LNCaP clone FGC (cell line): ENCODE results near the gene ERFL.
"Not testable (repeated sequence)": the region's sequence is repeated elsewhere in the genome, so short reads cannot be mapped to it uniquely, and the experiment has no call there.

Experiments used
- DNase-seq: peaks from one replicate; pipeline ENCODE4 v3.0.0-alpha.2; 2011; ENCODE audit warnings: low read depth
- H3K4me3 ChIP-seq: 2 replicates; pipeline ENCODE4 v1.5.1; 2011; ENCODE audit warnings: mild to moderate bottlenecking, low read depth, low read length, control low read depth
- CTCF ChIP-seq: IDR thresholded peaks from 2 replicates; pipeline ENCODE4 v1.5.1; 2012; ENCODE audit warnings: mild to moderate bottlenecking; ENCODE audit not compliant: control insufficient read depth, insufficient read depth; ENCODE audit errors: extremely low read depth

Gene ERFL

GRCh38 chr19:41877916-41878905 lies 50.0 kb downstream of the ERFL start:
- no peak for DNase-seq
- no peak overlapping the region for H3K4me3 ChIP-seq
- TF ChIP-seq CTCF = no peak

DNA sequence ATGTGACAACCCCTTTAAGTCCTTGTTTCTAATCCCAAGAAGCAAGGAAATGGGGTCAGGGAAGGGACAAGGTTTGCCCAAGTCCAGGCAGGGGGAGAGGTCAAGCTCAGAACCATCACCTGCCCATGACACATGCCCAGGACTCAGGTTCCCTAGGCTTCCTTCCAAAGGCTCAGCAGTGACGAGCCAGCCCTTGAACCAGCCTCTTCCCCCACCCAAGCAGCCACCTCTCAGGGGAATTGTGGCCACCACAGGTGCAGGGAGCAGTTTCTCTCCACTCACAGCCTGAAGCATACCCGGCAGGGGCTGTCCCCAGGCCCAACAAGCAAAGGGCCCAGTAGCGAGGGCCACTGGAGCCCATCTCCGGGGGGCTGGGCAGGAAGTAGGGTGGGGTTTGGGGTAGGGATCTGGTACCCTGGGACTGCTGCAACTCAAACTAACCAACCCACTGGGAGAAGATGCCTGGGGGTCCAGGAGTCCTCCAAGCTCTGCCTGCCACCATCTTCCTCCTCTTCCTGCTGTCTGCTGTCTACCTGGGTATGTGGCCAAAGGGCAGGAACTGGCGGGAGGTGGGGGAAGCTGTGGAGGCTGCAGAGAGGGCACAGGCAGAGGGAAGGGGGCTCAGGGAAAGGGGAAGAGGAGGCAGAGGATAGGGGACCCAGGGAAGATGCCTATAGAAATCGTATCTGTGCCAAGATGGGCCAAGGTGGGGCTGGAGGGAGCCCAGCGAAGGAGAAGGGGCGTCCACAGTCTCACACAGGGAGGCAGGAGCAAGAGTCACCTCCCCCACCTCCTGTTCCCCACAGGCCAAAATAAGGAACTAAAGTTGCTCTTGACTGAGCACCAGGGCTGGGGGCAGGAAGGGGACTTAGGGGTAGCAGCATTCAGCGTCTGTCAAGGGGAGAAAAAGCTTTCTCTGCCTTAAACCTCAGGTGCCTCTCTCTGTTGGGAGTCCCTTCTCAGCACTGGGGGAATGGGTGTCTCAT lies 51.1 kb downstream of the ERFL start, which contains the start of gene CD79A:
Gene CD79A (plus strand): TSS at position 433 of the 986 bp plus-strand sequence. CDS start 26 bp downstream, at position 459.
- TF ChIP-seq CTCF = no peak
- no peak within 1 kb of the TSS for H3K4me3 ChIP-seq
- no peak for DNase-seq

DNA sequence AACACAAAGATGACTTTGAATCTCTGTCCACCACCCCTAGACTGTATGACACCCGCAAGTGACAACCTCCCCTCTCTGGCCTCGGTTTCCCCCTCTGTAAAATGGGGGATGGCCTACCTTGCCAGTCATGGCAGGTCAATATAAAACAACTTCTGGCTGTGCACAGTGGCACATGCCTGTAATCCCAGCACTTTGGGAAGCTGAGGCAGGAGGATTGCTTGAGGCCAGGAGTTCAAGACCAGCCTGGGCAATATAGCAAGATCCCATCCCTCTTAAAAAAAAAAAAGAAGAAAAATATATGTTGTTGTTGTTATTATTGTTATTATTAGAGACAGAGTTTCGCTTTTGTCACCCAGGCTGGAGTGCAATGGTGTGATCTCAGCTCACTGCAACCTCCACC lies 52.3 kb downstream of the ERFL start:
- not testable (repeated sequence) for H3K4me3 ChIP-seq, DNase-seq

DNA sequence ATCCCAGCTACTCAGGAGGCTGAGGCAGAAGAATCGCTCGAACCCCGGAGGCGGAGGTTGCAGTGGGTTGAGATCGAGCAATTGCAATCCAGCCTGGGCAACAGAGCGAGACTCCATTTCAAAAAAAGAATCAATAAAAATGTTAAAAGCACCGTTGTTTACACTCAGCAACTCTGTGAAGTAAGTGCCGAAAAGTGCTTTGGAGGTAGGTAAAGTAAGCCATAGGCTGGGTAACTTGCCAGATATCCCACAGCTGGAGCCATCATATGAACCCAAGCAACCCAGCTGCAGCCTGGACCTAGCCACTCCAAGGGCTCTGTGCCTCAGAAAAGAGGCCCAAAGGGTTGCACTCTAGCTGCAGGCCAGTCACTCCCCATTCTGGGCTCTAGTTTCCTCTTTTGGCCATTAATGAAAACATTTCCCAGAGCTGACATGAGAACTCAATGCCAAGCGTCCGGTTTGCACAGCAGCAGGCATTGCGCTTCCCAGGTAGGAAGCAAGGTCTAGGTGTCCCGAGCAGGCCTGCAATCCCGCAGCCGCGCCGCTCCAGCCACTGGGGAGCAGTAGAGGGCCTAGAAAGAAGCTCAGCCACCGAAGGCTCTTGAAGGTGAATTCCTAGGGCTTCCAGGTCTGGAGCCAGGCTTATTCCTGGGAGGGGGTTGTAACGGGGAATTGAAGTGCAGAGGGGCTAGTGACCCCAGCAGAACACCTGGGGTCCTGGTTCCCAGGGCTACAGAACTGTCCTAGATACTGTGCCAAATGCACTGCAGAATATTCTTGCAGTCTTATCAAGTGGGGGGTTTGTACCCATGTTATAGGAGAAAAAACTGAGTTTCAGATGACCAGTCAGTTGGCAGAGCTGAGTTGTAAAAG lies 55.2 kb downstream of the ERFL start:
- H3K4me3 ChIP-seq = no peak overlapping the region
- peak; percentile 73 for TF ChIP-seq CTCF
- peak; percentile 31 for DNase-seq

DNA sequence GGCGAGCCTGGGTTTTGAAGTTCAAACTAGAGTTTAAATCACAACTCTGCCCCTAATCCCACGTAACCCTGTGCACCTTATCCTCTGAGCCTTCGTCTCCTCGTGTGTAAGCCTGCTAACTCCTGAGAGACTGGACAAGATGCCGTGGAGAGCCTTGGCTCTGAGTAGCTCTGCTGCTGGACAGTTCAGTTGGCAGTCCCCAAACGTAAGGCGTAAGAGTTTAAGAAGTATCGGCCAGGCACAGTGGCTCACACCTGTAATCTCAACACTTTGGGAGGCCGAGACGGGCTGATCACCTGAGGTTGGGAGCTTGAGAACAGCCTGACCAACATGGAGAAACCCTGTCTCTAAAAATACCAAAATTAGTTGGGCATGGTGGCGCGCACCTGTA lies 55.9 kb downstream of the ERFL start:
- no peak for TF ChIP-seq CTCF
- no peak for DNase-seq
- H3K4me3 ChIP-seq = no peak overlapping the region

GRCh38 chr19:41871573-41872383 lies 56.5 kb downstream of the ERFL start:
- no peak for TF ChIP-seq CTCF
- H3K4me3 ChIP-seq = no peak overlapping the region
- no peak for DNase-seq
